NCI-H2107 treated with DMSO at 0.1 percent for 48 hours (cell line): Measurements from ENCODE around the gene RTL1.

Experiments
- DNase-seq: peaks from one replicate; lab custom pipeline; 2025; ENCODE audit not compliant: unreplicated experiment; lab: John Stamatoyannopoulos, UW

The RTL1 gene

DNA sequence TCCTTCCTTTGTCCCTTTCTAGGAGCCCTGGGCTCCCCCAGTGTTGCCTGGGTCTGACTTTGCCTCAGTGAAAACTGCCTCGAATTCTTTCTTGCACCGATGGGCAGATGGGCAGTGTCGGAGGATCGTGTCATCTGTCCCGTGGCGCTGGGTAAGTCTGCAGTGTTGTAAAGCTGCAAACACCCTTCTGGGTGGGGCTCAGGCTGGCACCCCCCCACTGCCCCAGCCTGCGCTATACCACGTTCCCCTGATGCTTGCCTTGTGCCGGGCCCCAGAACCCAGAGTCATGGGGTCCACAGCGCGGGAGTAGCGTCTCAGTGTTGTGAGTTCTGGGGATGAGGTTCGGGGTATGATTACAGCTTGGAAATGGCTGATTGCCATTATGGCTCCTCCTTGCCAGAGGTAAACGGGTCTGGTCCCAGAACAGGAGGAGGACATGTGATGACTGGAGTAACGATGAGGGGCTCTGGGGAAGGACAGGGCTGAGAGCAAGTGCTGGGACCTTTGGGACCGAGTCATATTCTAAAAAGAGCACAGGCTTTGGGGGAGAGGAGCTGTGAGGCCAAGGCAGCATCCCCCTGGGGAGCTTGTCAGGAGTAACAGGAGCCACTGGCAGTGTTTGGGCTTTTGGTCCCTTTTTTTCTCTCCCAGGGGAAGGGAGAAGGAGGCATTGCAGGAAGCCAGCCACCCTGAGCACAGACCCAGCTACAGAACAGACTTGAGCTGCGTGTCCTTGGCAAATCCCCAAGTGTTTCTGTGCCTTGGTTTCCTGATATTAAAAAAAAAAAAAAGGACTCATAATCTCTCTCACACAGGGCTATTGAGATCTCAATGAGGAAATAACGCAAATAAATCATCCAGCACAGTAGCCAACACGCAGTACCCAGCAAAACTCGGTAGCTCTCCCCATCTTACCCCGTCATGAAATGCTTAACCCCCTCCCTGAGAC, 4.3 kb downstream of the RTL1 start:
- DNase-seq = peak; percentile 91

DNA sequence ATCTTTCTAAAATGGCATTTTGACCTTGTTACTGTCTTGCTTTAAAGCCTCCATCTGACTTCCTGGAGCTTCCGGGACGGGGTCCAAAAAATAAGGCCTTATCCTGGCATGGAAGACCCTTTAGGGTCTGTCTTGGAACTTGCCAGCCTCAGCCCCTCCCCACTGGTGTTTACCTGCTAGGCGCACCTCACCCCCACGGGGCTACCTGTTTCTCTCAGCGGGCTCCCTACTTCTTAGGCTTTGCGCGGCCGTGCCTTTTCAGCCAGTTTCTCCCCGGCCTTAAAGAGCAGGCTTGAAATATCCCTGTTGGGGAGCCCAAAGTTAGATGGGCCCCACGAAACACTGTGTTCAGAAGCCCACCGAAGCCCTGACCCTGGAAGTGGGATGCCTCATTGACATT, 5.1 kb downstream of the RTL1 start:
- no peak for DNase-seq

DNA sequence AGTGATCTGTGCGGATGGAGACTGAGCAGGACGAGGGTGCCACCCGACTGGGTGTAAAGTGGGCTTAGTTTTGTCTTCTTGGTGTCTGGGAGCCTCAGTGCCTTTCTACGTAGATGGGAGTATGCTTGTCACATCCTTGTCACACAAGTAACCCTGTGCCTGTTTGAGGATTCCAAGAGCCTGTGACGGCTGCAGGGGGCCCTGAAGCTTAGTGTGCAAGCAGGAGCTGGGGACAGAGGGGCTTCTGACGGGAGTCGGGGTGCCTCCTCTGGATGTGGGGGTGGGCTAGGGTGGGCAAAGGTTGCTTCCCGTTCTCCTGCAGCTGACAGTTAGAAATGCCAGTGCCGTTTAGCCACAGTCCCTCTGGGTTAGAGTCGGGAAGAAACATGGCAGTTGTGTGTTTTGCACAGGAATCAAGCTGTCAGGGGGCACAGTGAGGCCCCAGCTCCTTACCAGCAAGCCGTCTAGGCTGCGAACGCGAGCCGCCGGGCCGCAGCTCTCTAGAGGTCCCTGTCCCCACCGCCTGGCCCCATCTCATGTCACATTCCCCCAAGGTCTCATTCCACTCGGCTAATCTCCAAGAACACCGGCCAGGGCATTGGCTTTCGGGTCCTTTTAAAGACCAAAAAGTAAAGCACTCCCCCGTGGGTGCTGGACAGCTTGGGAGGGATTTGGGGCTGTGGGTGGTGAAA, 7.0 kb downstream of the RTL1 start:
- DNase-seq = no peak

- no peak for DNase-seq
Measured at GRCh38 chr14:100895411-100895810, 8.1 kb downstream of the RTL1 start.

GRCh38 chr14:100894416-100894815, 9.1 kb downstream of the RTL1 start:
- DNase-seq = no peak

DNA sequence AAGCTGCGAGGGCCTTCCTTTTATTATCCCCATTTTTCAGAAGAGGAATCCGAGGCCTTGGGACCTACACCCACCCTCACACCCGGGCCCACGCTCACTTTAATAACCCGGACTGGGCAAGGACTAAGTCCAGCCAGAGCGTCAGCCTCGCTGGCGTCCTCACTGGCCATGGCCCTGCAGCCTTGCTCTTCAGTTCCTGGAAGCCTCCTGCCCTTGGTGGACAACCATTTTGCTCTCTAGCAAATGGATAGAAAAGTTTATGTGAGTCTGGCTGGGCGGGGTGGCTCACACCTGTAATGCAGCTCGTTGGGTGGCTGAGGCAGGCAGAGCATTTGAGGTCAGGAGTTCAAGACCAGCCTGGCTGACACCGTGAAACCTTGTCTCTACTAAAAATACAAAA, 9.8 kb downstream of the RTL1 start:
- no peak for DNase-seq

DNA sequence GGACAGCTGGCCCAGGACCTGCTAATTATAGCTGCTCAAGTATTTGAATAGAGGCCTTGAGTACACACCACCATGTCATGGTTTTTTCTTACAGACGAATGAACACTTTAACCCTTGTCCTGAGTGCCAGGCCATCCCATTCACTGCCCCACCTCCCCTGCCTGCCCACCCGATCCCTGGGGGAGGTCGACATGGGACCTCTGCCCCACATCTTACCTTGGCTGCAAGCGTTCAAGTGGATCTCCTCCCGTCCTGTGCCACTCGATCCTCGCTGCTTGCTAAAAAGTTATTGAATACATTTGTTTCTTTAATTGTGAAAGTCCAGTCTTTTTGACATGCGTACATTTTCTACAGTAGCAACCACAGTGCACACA, 10.3 kb downstream of the RTL1 start:
- no peak for DNase-seq

- no peak for DNase-seq
Measured at GRCh38 chr14:100892496-100893227, 10.9 kb downstream of the RTL1 start.

DNA sequence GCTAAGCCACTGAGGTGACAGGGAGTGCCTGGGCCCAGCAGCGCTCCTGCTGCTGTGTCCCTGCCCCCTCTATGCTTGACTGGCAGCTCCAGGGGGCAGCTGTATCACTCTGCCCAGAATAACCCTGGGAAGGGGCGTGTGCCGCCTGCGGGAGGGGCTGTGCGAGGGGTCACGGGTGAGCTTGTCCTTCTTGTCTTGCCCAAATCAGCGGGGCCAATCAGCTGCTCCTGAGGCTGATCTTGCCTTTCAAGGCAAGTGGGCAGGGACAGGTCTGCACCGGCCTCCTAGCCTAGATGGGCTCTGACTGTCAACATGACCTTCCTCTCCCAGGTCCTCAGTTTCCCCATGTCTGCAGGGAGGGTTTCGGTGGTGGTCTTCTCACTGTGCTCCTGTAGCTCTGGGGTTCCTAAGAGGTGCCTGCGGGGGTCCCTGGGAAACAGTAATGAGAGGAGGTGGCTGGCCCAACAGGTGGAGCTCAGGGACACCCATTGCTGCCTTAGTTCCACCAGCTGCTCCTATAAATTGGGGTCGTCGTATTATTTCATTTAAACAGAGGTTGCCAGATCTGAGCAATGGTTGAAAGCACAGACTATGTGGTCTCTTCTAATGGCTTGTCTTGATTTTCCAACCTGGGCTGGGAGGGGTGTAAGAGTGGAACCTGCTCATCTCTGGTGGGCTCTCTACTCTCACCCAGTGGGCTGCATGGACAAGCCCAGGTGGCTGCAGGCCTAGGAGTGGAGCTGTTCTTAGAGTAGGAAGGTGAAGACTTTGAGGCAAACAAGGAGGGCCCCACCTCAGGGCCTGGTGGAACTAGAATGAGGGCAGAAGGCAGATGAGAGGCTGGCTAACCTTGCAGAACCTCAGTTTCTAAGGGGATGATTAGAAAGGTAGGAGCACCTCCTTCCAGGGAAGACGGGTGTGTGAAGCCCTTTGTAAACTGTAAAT, 11.7 kb downstream of the RTL1 start:
- DNase-seq = no peak

GRCh38 chr14:100891051-100891450, 12.5 kb downstream of the RTL1 start:
- no peak for DNase-seq

- DNase-seq = no peak
Measured at GRCh38 chr14:100890061-100890850, 13.3 kb downstream of the RTL1 start.

- no peak for DNase-seq
Measured at GRCh38 chr14:100889641-100890040, 13.9 kb downstream of the RTL1 start.

- no peak for DNase-seq
Measured at GRCh38 chr14:100888789-100889315, 14.7 kb downstream of the RTL1 start.

GRCh38 chr14:100887728-100888335, 15.7 kb downstream of the RTL1 start:
- DNase-seq = no peak

DNA sequence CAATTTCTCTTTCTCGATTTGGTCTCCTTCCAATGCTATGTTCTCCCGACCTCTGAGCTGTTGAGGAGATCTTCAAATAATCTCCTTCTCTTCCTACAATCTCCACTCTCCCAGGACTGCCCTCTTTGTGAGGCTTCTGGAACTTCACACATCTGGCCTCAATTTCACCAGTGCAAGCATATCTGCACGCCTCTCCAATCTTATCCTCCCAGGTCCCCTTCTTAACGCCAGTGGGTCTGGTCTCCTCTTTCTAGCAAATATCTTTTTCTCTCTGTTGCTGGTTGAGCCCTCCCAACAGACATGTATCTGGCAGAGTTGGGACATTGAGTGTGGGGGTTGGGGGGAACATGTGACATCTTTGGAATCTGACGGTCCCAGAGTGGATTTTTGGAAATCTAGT, 17.9 kb downstream of the RTL1 start:
- no peak for DNase-seq

DNA sequence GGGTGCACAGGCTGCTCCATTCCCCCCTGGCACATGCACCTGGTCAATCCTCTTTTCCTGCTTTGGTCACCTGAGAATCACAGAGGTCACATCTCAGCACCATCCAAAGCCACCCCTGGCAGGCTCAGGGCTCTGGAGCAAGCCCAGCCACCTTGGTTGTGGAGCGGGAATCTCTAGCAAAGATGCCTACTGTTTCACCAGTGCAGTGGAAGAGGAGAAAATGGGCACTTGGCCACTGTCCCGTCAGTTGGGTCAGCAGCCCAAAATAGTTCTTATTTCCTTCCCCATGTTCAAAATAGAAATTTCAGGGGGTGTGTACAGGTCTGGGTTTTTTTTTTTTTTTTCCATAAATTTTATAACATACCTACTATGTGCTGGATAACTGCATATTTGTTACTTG, 18.3 kb downstream of the RTL1 start:
- no peak for DNase-seq

- no peak for DNase-seq
Measured at GRCh38 chr14:100884456-100884855, 19.1 kb downstream of the RTL1 start.

GRCh38 chr14:100883789-100884101, 19.8 kb downstream of the RTL1 start:
- DNase-seq = no peak
